ENCODE data around the gene BMP6. TPM values are rescaled to one million over a fixed set of nuclear protein-coding genes. Genes with fewer than 3 reads are reported as not detected.

The BMP6 gene
- total and polyA plus RNA-seq, 10 of the 15 experiments (the other 5 are each of a cell fraction or from before 2014, with no cell fraction given): 0.02 to 0.15 (median 0.05) TPM; not detected in 5

GRCh38 chr6:7707787-7708186 is 18.1 kb upstream of the BMP6 start (continued):
- TF ChIP-seq SMAD1 (IDR thresholded peaks at IDR 0.05; ENCODE audit: low read depth, partially characterized antibody) (no peak), CHD4 (IDR thresholded peaks at IDR 0.05) (no peak), PBX3 (IDR thresholded peaks at IDR 0.05; ENCODE audit: insufficient replicate concordance, low read depth, low read length) (no peak), KDM1A (IDR thresholded peaks at IDR 0.05; ENCODE audit: borderline replicate concordance) (no peak), NR2C2 (IDR thresholded peaks at IDR 0.05; ENCODE audit: borderline replicate concordance, control insufficient read depth, insufficient read length, low read depth) (no peak), BMI1 (IDR thresholded peaks at IDR 0.05; ENCODE audit: borderline replicate concordance) (no peak)

- no peak overlapping the region for H3K27ac ChIP-seq (ENCODE audit: control insufficient read depth, insufficient read depth)
- ATAC-seq (no peak), FAIRE-seq (no peak), DNase-seq (ENCODE audit: low read depth, low spot score) (no peak)
- ChIA-PET CTCF (interaction anchor here (0.7 to 2.0 kb wide), 4 partner anchors 268 to 500 kb away, joined by 3 to 6 read pairs (median 6); no protein-coding TSS in a partner anchor), SMC1A (ENCODE audit: uncharacterized antibody, unreplicated experiment) (interaction anchor here (1.2 kb wide), 1 partner anchor 500 kb away, joined by 4 read pairs; no protein-coding TSS in a partner anchor), POLR2A (no interaction called here), RAD21 (ENCODE audit: unreplicated experiment) (interaction anchor here (1.5 kb wide), 1 partner anchor 20 kb away, joined by 3 read pairs; no protein-coding TSS in a partner anchor)
- H3K4me3 ChIP-seq: no peak overlapping the region
- H2AFZ ChIP-seq (ENCODE audit: control insufficient read depth, low read depth, low read length): no peak overlapping the region
- no peak overlapping the region for H3K4me2 ChIP-seq (ENCODE audit: control insufficient read depth, insufficient read depth)
- WGBS (ENCODE audit: insufficient coverage, insufficient replicate concordance, low lambda C conversion rate, missing lambda C conversion rate): 43% methylated on average over 6 of the region's 6 CpGs
- in situ Hi-C loops (cut with MboI): no loop called here
- intact Hi-C loops (cut with micrococcal nuclease; ENCODE audit: unreplicated experiment): no loop called here
- H3K79me2 ChIP-seq (ENCODE audit: control insufficient read depth, insufficient read depth, low read length): no peaks in the 10 kb centered on the region
- no peaks in the 10 kb centered on the region for H3K4me1 ChIP-seq (ENCODE audit: control insufficient read depth, insufficient read depth, low read length)
- H3K9me3 ChIP-seq (replicated peaks; ENCODE audit: control insufficient read depth, insufficient read depth, low read length): no peaks in the 10 kb centered on the region; the same call in 1 of the 3 replicates
- no peak overlapping the region for H3K9ac ChIP-seq (ENCODE audit: control insufficient read depth, insufficient read depth, low read length)
- H4K20me1 ChIP-seq (ENCODE audit: control insufficient read depth, insufficient read depth): no peaks in the 10 kb centered on the region
- BruUV-seq (replicated peaks): no TSS peak
- H3K36me3 ChIP-seq (ENCODE audit: control insufficient read depth in 2 of 2, insufficient read depth in 2 of 2, low read length in 1 of 2): no peaks in the 10 kb centered on the region
- H3K27me3 ChIP-seq (replicated peaks in 1 of 2; ENCODE audit: control insufficient read depth in 2 of 2, insufficient read depth in 2 of 2, low read length in 1 of 2): peaks cover 0 to 8% of the 10 kb centered on the region in 2 experiments; a peak in 2 of 4 replicates
- TF ChIP-seq STAT1 (conservative IDR thresholded peaks at IDR 0.05): no peak
- TF ChIP-seq CHD1 (IDR thresholded peaks at IDR 0.05; ENCODE audit: low read depth, low read length): no peak
- TF ChIP-seq REST (IDR thresholded peaks at IDR 0.05; ENCODE audit: low read depth, low read length): no peak
- TF ChIP-seq RUNX3 (IDR thresholded peaks at IDR 0.05; ENCODE audit: low read length): no peak
- TF ChIP-seq SIN3A (IDR thresholded peaks at IDR 0.05; ENCODE audit: low read depth, low read length): no peak
- no peak for TF ChIP-seq IKZF2 (IDR thresholded peaks at IDR 0.05)
- no peak for TF ChIP-seq RCOR1 (conservative IDR thresholded peaks at IDR 0.05; ENCODE audit: low read depth, low read length)
- TF ChIP-seq ZNF592 (IDR thresholded peaks at IDR 0.05): no peak
- no peak for TF ChIP-seq KLF5 (IDR thresholded peaks at IDR 0.05; ENCODE audit: partially characterized antibody)
Observed at GRCh38 chr6:7719364-7719850, 6.5 kb upstream of the BMP6 start.
